BE2C (cell line): ENCODE results near the gene TMEM108.
A peak's percentile ranks its signal among the peaks of the same experiment; 100 is the strongest.

Source experiments
- DNase-seq: peaks from one replicate; pipeline ENCODE4 v3.0.0-alpha.2; 2020
- H3K27me3 ChIP-seq: fragments of 250-450 bp; sonication (Bioruptor Pico); 2 replicates; pipeline ENCODE4 v1.5.1; 2020; ENCODE audit warnings: mild to moderate bottlenecking
- H3K36me3 ChIP-seq: fragments of 250-450 bp; sonication (Bioruptor Pico); 2 replicates; pipeline ENCODE4 v1.5.1; 2020; ENCODE audit warnings: mild to moderate bottlenecking
- H3K4me1 ChIP-seq: fragments of 250-450 bp; sonication (Bioruptor Pico); 2 replicates; pipeline ENCODE4 v1.5.1; 2020
- H3K4me3 ChIP-seq: 2 replicates; pipeline ENCODE4 v1.5.1; 2011; ENCODE audit warnings: low read depth, low read length
- H3K9me3 ChIP-seq: fragments of 250-450 bp; sonication (Bioruptor Pico); 2 replicates; pipeline ENCODE4 v1.5.1; 2020
- CTCF ChIP-seq: IDR thresholded peaks from 2 replicates; pipeline ENCODE4 v1.5.1; 2012; ENCODE audit warnings: mild to moderate bottlenecking, low read depth, low read length

Gene TMEM108

GRCh38 chr3:133125171-133125570 lies 87.0 kb downstream of the TMEM108 start:
- peak; percentile 34 for DNase-seq
- peak overlapping the region; percentile 35 for H3K4me3 ChIP-seq

GRCh38 chr3:133125802-133126201 lies 87.6 kb downstream of the TMEM108 start:
- TF ChIP-seq CTCF: no peak
- Histone ChIP-seq H3K4me1 (peaks cover 31% of the 10 kb centered on the region), H3K36me3 (0 out of 2 replicates have a peak, but pooled peaks cover 2% of the 10 kb centered on the region), H3K4me3 (no peak overlapping the region; the same call in 1 of the 2 replicates), H3K9me3 (no peaks in the 10 kb centered on the region), H3K27me3 (no peaks in the 10 kb centered on the region)
- no peak for DNase-seq

More at GRCh38 chr3:133125171-133125570, 87.0 kb downstream of the TMEM108 start:
- H3K9me3 ChIP-seq: no peaks in the 10 kb centered on the region
- no peaks in the 10 kb centered on the region for H3K27me3 ChIP-seq
- H3K4me1 ChIP-seq: peaks cover 26% of the 10 kb centered on the region
- peak; percentile 49 for TF ChIP-seq CTCF
- peaks cover 7% of the 10 kb centered on the region; the same call in 1 of the 2 replicates for H3K36me3 ChIP-seq

GRCh38 chr3:133127381-133127780 lies 89.2 kb downstream of the TMEM108 start:
- DNase-seq: no peak

GRCh38 chr3:133130168-133130567 lies 92.0 kb downstream of the TMEM108 start:
- TF ChIP-seq CTCF: no peak
- peak; percentile 65 for DNase-seq
- Histone ChIP-seq H3K9me3 (no peaks in the 10 kb centered on the region), H3K27me3 (no peaks in the 10 kb centered on the region), H3K36me3 (peaks cover 4% of the 10 kb centered on the region; the same call in 1 of the 2 replicates), H3K4me3 (no peak overlapping the region), H3K4me1 (peaks cover 22% of the 10 kb centered on the region)

More at GRCh38 chr3:133127381-133127780, 89.2 kb downstream of the TMEM108 start:
- no peak for TF ChIP-seq CTCF
- H3K4me1 ChIP-seq: peaks cover 29% of the 10 kb centered on the region
- H3K36me3 ChIP-seq: no peaks in the 10 kb centered on the region
- no peaks in the 10 kb centered on the region for H3K27me3 ChIP-seq
- H3K4me3 ChIP-seq: no peak overlapping the region
- H3K9me3 ChIP-seq: no peaks in the 10 kb centered on the region

GRCh38 chr3:133135306-133135705 lies 97.1 kb downstream of the TMEM108 start:
- peak; percentile 60 for DNase-seq
- peaks cover 4% of the 10 kb centered on the region; the same call in 1 of the 2 replicates for H3K36me3 ChIP-seq
- H3K9me3 ChIP-seq: no peaks in the 10 kb centered on the region
- H3K4me3 ChIP-seq: peak overlapping the region; percentile 21
- no peaks in the 10 kb centered on the region for H3K27me3 ChIP-seq
- peaks cover 31% of the 10 kb centered on the region for H3K4me1 ChIP-seq
- TF ChIP-seq CTCF: peak; percentile 31

- Histone ChIP-seq H3K4me3 (no peak overlapping the region), H3K36me3 (peaks cover 4% of the 10 kb centered on the region; the same call in 1 of the 2 replicates), H3K27me3 (no peaks in the 10 kb centered on the region), H3K9me3 (no peaks in the 10 kb centered on the region), H3K4me1 (peaks cover 24% of the 10 kb centered on the region)
- DNase-seq: no peak
- no peak for TF ChIP-seq CTCF
Measured at GRCh38 chr3:133136114-133137041, 98.2 kb downstream of the TMEM108 start.
